PC-3 (cell line): ENCODE results near the gene SKOR2. TPM values are rescaled to one million over a fixed set of nuclear protein-coding genes. Genes with fewer than 3 reads are reported as not detected.

Experiments
- ATAC-seq: fragments of 200-7000 bp; cut with Tn5 transposase; 2 replicates; pipeline ENCODE4 v1.9.1; 2020; ENCODE audit warnings: mild to moderate bottlenecking, moderate library complexity
- BruUV-seq: library from RNA; stranded (reverse); fragments of 400-500 nt; replicated peaks from 2 replicates; lab custom pipeline; 2021; lab: Mats Ljungman, UMichigan
- CTCF ChIA-PET: fragments of 300-600 bp; sonication (Branson Sonifier 250); formaldehyde crosslinking; loops from one replicate; lab custom pipeline; 2022; ENCODE audit warnings: antibody characterized with exemption; lab: Charles Lee
- POLR2A ChIA-PET: fragments of 300-600 bp; sonication (Branson Sonifier 250); formaldehyde crosslinking; loops from one replicate; lab custom pipeline; 2022; ENCODE audit warnings: antibody characterized with exemption; ENCODE audit not compliant: unreplicated experiment; lab: Charles Lee
- DNase-seq: peaks from one replicate; pipeline ENCODE4 v3.0.0-alpha.2; 2015
- H2AFZ ChIP-seq: fragments of 300-600 bp; sonication (generic); 2 replicates; pipeline ENCODE4 v1.6.0; 2016; ENCODE audit warnings: antibody characterized with exemption, low read length
- H3F3A ChIP-seq: fragments of 300-600 bp; sonication (generic); one replicate; pipeline ENCODE4 v1.6.0; 2017; ENCODE audit warnings: antibody characterized with exemption, low read length, control low read depth, mild to moderate bottlenecking; ENCODE audit not compliant: unreplicated experiment
- H3K27ac ChIP-seq: fragments of 300-600 bp; sonication (generic); 2 replicates; pipeline ENCODE4 v1.5.1; 2016; ENCODE audit warnings: mild to moderate bottlenecking, low read length
- H3K27me3 ChIP-seq: fragments of 300-600 bp; sonication (generic); 2 replicates; pipeline ENCODE4 v1.6.1; 2016; ENCODE audit warnings: low read length, mixed read lengths
- H3K36me3 ChIP-seq: fragments of 300-600 bp; sonication (generic); 2 replicates; pipeline ENCODE4 v1.6.1; 2016; ENCODE audit warnings: low read depth, mixed run types, low read length, mixed read lengths
- H3K4me1 ChIP-seq: fragments of 300-600 bp; sonication (generic); 2 replicates; pipeline ENCODE4 v1.5.1; 2016; ENCODE audit warnings: low read length; ENCODE audit not compliant: insufficient read depth
- H3K4me2 ChIP-seq: fragments of 300-600 bp; sonication (generic); 2 replicates; pipeline ENCODE4 v1.6.0; 2016; ENCODE audit warnings: low read length
- H3K4me3 ChIP-seq: fragments of 300-600 bp; sonication (generic); 2 replicates; pipeline ENCODE4 v1.5.1; 2016; ENCODE audit warnings: mild to moderate bottlenecking, low read length, mixed read lengths
- H3K79me2 ChIP-seq: fragments of 300-600 bp; sonication (generic); 2 replicates; pipeline ENCODE4 v1.6.1; 2017; ENCODE audit warnings: low read length, mixed read lengths
- H3K9ac ChIP-seq: fragments of 300-600 bp; sonication (generic); 2 replicates; pipeline ENCODE4 v1.6.0; 2016; ENCODE audit warnings: mild to moderate bottlenecking, low read length
- H3K9me2 ChIP-seq: fragments of 300-600 bp; sonication (generic); replicated peaks from 2 replicates; pipeline ENCODE4 v1.6.1; 2016; ENCODE audit warnings: mixed run types, low read length, mixed read lengths
- H3K9me3 ChIP-seq: fragments of 300-600 bp; sonication (generic); 2 replicates; pipeline ENCODE4 v1.6.1; 2016; ENCODE audit warnings: low read length, mixed read lengths
- H4K20me1 ChIP-seq: fragments of 300-600 bp; sonication (generic); 2 replicates; pipeline ENCODE4 v1.6.1; 2016; ENCODE audit warnings: low read length, mixed read lengths
- EZH2 ChIP-seq: fragments of 300-600 bp; sonication (generic); IDR thresholded peaks from one replicate; pipeline ENCODE4 v1.6.1; 2017; ENCODE audit warnings: antibody characterized with exemption, mild to moderate bottlenecking, low read length; ENCODE audit not compliant: unreplicated experiment
- EZH2phosphoT487 ChIP-seq: fragments of 300-600 bp; sonication (generic); IDR thresholded peaks from 2 replicates; pipeline ENCODE4 v1.6.1; 2018; ENCODE audit warnings: mild to moderate bottlenecking, antibody characterized with exemption, low read length, borderline replicate concordance
- intact Hi-C: fragments of 100-400 bp; cut with micrococcal nuclease; formaldehyde crosslinking; loops from 2 replicates; pipeline ENCODE4 v1.9.0; 2023
- total RNA-seq: library from RNA; depleted of rRNA; stranded (reverse); fragments of >200 nt; gene quantifications from 2 replicates; pipeline ENCODE4 v1.2.3, GENCODE V29; 2014
- TF ChIP-seq, protein P1 (sequence below): fragments of 300-600 bp; sonication (generic); conservative IDR thresholded peaks from 2 replicates; pipeline ENCODE4 v1.5.1; 2017; ENCODE audit warnings: antibody characterized with exemption, low read depth, mild to moderate bottlenecking, low read length

Gene SKOR2
- total RNA-seq, 1 experiment from 2014 or later, result not detected

DNA sequence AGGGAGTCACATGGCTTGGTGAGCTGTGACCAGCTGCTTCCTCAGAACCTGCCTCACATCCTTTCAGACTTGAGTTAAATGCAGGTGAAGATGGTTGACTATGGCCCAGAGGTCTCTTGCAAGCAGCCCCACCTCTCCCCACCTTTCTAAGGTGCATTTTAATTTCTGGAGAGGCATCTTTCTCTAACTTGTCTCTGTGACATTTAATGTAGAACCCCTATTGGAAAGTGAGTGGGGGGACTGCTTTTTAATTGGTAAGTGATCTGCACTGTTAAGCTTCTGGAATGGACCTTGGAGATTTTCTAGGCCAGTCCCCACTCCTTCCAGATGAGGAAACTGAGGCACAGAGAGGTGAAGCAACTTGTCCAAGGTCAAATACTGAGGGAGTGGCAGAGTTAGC lies 37.3 kb upstream of the SKOR2 start:
- POLR2A ChIA-PET, result no interaction called here
- TF ChIP-seq, protein P1, sequence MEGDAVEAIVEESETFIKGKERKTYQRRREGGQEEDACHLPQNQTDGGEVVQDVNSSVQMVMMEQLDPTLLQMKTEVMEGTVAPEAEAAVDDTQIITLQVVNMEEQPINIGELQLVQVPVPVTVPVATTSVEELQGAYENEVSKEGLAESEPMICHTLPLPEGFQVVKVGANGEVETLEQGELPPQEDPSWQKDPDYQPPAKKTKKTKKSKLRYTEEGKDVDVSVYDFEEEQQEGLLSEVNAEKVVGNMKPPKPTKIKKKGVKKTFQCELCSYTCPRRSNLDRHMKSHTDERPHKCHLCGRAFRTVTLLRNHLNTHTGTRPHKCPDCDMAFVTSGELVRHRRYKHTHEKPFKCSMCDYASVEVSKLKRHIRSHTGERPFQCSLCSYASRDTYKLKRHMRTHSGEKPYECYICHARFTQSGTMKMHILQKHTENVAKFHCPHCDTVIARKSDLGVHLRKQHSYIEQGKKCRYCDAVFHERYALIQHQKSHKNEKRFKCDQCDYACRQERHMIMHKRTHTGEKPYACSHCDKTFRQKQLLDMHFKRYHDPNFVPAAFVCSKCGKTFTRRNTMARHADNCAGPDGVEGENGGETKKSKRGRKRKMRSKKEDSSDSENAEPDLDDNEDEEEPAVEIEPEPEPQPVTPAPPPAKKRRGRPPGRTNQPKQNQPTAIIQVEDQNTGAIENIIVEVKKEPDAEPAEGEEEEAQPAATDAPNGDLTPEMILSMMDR, result no peak
- TF ChIP-seq EZH2phosphoT487, result no peak
- no peak for TF ChIP-seq EZH2
- Histone ChIP-seq H3K9me3 (no peaks in the 10 kb centered on the region), H3K9ac (no peak overlapping the region), H3K4me2 (no peak overlapping the region), H3K4me1 (no peaks in the 10 kb centered on the region), H3F3A (no peaks in the 10 kb centered on the region), H3K27ac (no peak overlapping the region), H3K9me2 (no peaks in the 10 kb centered on the region), H2AFZ (no peak overlapping the region), H3K27me3 (no peaks in the 10 kb centered on the region), H3K36me3 (no peaks in the 10 kb centered on the region), H4K20me1 (no peaks in the 10 kb centered on the region), H3K4me3 (no peak overlapping the region), H3K79me2 (no peaks in the 10 kb centered on the region)
- BruUV-seq, result no TSS peak
- intact Hi-C loops, result no loop called here
- ATAC-seq (no peak), DNase-seq (no peak)
- CTCF ChIA-PET, result no interaction called here

DNA sequence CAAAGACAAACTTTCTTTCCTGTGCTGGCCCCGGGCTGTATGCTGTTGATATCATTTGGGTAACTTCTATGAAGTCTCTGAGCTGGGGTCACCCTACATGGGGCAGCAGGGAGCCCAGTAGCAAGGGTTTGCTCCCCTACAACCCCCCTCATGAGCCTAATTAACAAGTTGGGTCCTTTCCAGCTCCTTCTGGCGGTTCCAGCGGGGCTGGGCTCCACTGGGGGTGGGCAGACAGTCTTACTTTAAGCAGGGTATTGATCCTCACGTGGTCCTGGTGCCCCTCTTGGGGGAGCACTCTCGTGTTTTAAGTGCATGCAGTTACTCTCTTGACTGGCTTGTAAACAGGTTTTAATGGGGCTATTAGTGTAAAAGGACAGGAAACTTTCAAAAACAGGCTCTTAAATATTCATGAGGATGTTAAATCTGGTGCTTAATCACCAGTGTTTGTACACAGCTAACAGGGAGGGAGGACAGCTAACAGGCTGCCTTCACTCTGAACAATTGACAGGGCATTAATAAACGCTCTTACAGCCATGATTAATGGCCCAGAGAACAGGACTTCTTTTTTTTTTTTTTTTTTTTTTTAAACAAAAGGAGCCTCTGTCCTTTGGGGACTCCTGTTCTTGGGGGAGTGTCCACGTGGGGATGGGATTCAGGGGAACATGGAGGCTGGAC lies 36.6 kb upstream of the SKOR2 start:
- no peaks in the 10 kb centered on the region for H3K27me3 ChIP-seq
- no peaks in the 10 kb centered on the region for H4K20me1 ChIP-seq
- no peaks in the 10 kb centered on the region for H3K4me1 ChIP-seq
- H2AFZ ChIP-seq, result no peak overlapping the region
- no peaks in the 10 kb centered on the region for H3K9me2 ChIP-seq
- no peak overlapping the region for H3K27ac ChIP-seq
- ChIA-PET POLR2A (no interaction called here), CTCF (no interaction called here)
- DNase-seq (no peak), ATAC-seq (no peak)
- no peak overlapping the region for H3K4me2 ChIP-seq
- TF ChIP-seq EZH2 (no peak), EZH2phosphoT487 (no peak)
- TF ChIP-seq, protein P1, result no peak
- BruUV-seq, result no TSS peak
- H3K9me3 ChIP-seq, result no peaks in the 10 kb centered on the region
- H3K9ac ChIP-seq, result no peak overlapping the region
- H3F3A ChIP-seq, result no peaks in the 10 kb centered on the region
- intact Hi-C loops, result no loop called here
- H3K79me2 ChIP-seq, result no peaks in the 10 kb centered on the region
- no peak overlapping the region for H3K4me3 ChIP-seq
- no peaks in the 10 kb centered on the region for H3K36me3 ChIP-seq

DNA sequence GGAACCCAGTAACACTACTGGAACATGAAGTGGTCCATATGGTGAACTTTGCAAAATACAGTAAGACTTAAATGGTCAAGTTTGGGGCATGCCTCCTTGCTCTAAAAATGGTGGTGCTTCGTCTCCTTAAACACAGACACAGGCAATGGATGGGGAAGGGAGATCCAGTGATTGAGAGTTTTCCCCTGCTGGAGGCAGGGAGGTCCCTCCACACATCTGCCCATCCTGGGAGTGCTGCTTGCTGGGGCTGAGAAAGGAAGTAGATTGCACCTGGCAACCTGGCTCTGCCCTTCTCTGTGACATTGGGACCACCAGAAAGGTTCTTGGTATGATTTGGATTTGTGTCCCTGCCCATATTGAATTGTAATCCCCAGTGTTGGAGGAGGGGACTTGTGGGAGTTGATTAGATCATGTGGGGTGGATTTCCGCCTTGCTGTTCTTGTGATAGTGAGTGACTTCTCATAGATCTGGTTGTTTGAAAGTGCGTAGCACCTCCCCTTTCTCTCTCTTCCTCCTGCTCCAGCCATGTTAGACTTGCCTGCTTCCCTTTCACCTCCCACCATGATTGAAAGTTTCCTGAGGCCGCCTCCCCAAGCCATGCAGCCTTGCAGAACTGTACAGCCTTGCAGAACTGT lies 35.4 kb upstream of the SKOR2 start:
- no TSS peak for BruUV-seq
- Histone ChIP-seq H3K27me3 (no peaks in the 10 kb centered on the region), H3K9me3 (no peaks in the 10 kb centered on the region), H3K4me3 (no peak overlapping the region), H3K4me1 (no peaks in the 10 kb centered on the region), H3K9ac (no peak overlapping the region), H3K36me3 (no peaks in the 10 kb centered on the region), H3K9me2 (no peaks in the 10 kb centered on the region), H4K20me1 (no peaks in the 10 kb centered on the region), H3K79me2 (no peaks in the 10 kb centered on the region), H3F3A (no peaks in the 10 kb centered on the region), H2AFZ (no peak overlapping the region), H3K27ac (no peak overlapping the region), H3K4me2 (no peak overlapping the region)
- ATAC-seq (no peak), DNase-seq (no peak)
- intact Hi-C loops, result no loop called here
- POLR2A ChIA-PET, result no interaction called here
- CTCF ChIA-PET, result no interaction called here
- no peak for TF ChIP-seq EZH2phosphoT487
- TF ChIP-seq, protein P1, result no peak
- TF ChIP-seq EZH2, result no peak
